Right kidney (tissue), 9 donors: ENCODE data around the gene IGSF1.

Experiments
- DNase-seq: peaks from one replicate; pipeline ENCODE4 v3.0.0-alpha.2; 2016
- long read RNA-seq, 8 donors: transcript quantifications; one replicate each; lab custom pipeline, GENCODE V29; 2026

The IGSF1 gene
- long read RNA-seq, donor 1, partial matches to known transcripts = 0 of 1 reads
- long read RNA-seq, donor 1, other reads (novel, unspliced or antisense) = 0 of 1 reads
- long read RNA-seq, donor 2, full-length matches to known transcripts = 5 of 5 reads
- long read RNA-seq, donor 2, partial matches to known transcripts = 0 of 5 reads
- long read RNA-seq, donor 2, other reads (novel, unspliced or antisense) = 0 of 5 reads
- long read RNA-seq, donor 3 = 0 reads
- long read RNA-seq, donor 4, partial matches to known transcripts = 0 of 3 reads
- long read RNA-seq, donor 4, other reads (novel, unspliced or antisense) = 0 of 3 reads
- long read RNA-seq, donor 5, full-length matches to known transcripts = 4 of 4 reads
- long read RNA-seq, donor 5, partial matches to known transcripts = 0 of 4 reads
- long read RNA-seq, donor 5, other reads (novel, unspliced or antisense) = 0 of 4 reads
- long read RNA-seq, donor 6, partial matches to known transcripts = 0 of 4 reads
- long read RNA-seq, donor 6, other reads (novel, unspliced or antisense) = 0 of 4 reads
- long read RNA-seq, donor 7, full-length matches to known transcripts = 8 of 8 reads
- long read RNA-seq, donor 7, partial matches to known transcripts = 0 of 8 reads
- long read RNA-seq, donor 7, other reads (novel, unspliced or antisense) = 0 of 8 reads
- long read RNA-seq, donor 8, full-length matches to known transcripts = 3 of 3 reads
- long read RNA-seq, donor 8, partial matches to known transcripts = 0 of 3 reads
- long read RNA-seq, donor 8, other reads (novel, unspliced or antisense) = 0 of 3 reads

- peak; percentile 31 for DNase-seq
These were observed at the start of gene IGSF1 for GRCh38 chrX:131288738-131289511. TSS of gene IGSF1 (minus strand) at chrX:131289306. CDS start at chrX:131286674, 2,632 bp downstream.

DNA sequence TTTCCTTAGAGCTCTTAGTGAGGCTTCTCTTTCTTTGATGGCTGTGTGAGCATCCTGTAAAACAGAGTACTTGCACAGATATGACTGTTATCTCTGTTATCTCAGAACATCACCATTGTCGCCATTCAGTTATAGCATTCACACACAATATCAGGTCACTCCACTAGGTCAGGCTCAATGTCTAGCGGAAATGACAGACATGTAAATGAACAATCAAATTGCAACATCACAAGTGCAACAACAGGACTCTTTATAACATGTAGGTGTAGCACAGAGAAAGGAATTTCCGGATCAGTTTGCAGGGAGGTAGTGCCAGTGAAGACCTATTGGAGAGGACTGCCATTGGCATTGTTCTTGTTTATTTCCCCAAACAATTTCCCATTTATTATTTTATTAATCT is 43.2 kb upstream of the IGSF1 start:
- no peak for DNase-seq

DNA sequence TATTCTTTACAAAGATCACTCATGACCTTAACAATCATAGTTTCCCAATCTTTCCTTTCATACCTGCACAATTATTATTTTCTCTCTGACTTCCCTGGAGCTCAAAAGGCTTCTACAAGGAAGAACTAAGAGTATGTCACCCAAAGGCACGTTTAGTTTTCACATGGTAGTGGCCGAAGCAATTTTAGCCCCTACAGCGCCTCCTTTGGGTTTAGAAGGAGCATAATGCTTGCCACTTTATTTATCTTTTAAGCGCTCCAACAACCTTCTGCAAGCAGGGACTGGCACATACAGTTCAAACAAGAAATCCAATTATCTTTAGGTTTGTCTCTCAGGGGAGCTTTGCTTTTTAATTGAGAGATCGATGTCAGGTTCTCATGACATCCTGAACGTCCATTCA is 42.0 kb upstream of the IGSF1 start:
- no peak for DNase-seq

- DNase-seq = no peak
These were observed 41.6 kb upstream of the IGSF1 start for GRCh38 chrX:131330735-131331134.

DNA sequence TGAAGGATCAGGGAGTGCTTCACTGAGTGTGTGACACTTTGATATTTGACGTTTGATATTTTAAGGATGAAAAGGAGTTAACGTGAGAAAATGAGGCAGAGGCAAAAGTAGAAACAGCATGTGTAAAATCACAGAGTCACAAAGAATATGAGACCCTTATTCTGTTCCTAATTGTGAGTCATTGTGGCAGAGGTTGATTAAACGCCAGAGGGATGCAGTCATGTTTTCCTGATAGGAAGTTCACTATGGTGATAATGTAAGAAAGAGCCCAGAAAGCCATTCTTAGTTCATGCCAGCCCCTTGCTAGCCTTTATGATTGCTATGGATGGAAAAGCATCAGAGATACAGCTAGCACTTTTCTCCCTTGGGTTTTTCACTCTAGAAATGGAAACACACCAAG is 33.5 kb upstream of the IGSF1 start:
- DNase-seq = no peak

- no peak for DNase-seq
These were observed 28.2 kb upstream of the IGSF1 start for GRCh38 chrX:131317326-131317725.

- DNase-seq = no peak
These were observed 27.2 kb upstream of the IGSF1 start for GRCh38 chrX:131316260-131316659.

GRCh38 chrX:131308980-131309379 is 19.9 kb upstream of the IGSF1 start:
- no peak for DNase-seq

DNA sequence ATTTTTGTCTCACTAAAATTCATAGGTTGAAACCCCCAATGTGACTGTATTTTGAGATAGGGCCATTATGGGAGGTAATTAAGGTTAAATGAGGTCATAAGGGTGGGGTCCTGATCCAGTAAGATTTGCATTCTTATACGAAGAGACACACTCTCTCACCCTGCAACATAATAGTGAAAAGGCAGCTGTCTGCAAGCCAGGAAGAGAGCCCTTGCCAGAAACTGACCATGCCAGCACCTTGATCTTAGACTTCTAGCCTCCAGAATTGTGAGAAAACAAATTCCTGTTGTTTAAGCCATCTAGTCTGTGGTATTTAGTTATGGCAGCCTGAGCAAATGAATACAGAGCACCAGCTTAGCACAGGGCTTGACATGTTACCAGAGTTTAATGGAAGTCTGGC is 17.5 kb upstream of the IGSF1 start:
- DNase-seq = no peak

DNA sequence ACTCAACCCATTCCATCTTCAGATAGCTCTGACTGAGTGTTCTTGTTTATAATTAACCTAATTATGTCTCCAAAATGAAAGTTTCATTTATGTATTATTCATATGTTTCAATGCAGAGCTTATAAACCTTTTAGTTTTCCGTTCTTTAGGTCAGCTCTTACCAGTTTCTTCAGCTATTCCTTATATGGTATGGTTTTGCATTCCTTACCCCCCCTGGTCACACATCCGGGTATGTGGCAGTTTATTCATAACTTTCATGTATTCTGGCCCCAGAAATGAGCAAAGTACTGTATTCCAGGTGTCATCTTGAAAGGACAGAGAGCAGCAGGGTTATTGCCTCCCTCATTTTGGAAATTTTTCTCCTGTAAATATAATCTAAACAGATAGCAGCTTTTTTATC is 16.8 kb upstream of the IGSF1 start:
- DNase-seq = no peak

DNA sequence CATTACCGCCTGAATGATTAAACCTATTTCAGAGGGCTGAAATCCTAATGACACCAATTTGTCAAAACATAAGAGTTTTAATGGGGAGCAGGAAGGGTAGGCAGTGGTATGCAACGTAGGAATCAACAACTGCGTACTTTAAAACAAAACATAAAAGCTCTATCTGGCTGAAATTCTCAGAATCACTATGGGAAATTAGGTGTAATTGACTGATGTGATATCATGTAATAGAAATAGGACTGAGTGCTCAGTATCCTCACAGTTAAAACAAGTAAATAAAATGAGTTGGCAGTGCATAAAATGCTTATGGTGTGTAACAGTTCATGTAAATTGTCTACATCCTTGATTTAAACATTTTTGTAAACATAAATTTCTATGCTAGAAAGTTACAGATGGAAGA is 13.6 kb upstream of the IGSF1 start:
- no peak for DNase-seq

DNA sequence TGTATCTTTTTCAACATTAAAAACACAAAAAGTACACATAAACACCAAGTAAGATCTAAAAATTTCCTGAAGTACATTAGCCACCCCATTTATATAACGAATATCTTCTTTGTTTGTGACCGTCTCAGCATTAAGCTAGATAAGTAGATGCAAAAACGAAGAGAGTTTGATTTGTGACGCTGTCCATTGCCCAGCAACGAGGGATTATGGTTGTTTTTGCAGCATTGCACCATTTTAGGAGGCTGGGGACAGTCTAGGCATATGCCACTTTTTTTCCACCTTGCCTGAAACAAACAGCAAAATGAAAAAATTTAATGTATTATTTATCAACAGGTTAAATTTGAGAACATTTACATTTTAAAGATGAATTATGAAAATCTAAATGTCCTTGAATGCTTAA is 12.0 kb upstream of the IGSF1 start:
- no peak for DNase-seq

- DNase-seq = no peak
These were observed 9.7 kb upstream of the IGSF1 start for GRCh38 chrX:131298846-131299245.

DNA sequence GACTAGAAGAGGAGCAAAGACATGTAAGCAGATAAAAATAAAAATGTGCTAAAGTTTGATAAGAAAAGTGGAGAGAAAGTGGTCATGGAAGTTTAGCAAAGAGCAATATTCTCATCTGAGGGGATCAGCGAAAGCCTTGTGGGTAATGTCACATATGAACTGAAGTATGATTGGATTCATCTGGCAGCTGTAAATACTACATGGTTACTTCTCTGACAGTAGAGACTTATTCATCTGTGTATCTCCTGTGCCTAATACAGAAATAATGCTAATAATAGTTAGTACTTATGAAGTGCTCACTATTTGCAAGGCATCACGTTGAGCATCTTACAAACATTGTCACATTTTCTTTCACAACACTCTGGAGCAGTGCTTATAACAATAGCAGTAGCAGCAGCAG is 8.9 kb upstream of the IGSF1 start:
- DNase-seq = no peak

DNA sequence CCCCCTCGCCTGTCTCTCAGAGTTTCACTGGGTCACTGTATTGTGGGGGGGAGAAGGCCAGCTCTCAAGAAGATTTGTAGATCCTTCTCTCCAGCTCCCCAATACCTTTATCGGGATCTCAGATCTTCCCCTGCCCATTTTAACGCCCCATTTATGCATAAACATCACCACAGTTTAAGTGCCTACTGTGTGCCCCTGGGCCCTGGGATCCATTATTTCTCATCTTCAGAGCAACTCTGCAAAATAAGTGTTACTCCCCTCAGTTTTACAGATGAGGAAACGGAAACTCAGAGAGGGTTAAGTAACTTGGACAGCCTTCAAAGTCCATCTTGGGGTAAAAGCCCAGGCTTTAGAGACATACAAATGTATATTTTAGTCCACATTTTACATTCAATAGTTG is 421 bp upstream of the IGSF1 start:
- DNase-seq = no peak

DNA sequence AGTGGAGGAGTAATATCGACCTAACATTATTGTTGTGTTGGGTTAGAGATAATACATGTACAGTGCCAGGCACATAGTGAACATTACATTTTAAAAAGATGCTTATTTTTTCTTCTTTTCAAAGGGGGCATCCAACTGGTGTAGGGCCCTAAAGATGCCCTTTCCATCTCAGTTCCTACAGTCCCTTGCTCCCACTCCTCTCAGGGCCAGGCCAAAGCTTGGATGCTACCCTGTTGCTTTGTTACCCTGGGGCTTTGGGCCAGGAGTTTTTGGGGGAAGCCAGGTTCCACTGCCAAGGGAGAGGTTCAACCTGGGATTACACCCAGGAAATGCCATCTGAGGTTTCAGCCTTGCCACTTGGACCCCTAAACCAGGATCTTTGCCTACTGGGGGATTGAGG is 918 bp downstream of the IGSF1 start:
- no peak for DNase-seq

- DNase-seq = no peak
These were observed 1.4 kb downstream of the IGSF1 start for GRCh38 chrX:131287560-131288179.

DNA sequence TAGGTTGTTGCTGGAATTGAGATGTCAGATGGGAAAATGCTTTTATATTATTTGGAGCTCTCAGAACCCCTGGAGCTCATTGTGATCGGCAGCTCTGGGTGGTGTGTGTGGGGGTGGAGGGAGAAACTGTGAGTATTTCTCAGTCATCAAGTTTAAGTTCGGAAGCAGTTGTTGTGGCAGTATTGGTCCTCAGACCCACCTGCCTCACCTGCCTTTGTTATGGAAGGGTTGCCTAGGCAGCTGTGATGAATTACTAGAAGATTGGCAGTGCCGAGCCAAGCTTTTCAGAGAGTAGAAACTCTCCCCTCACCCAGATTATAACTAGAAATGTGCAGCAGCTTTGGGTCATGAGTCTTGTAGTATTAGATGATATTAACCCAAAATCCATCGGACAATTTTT is 9.5 kb downstream of the IGSF1 start:
- DNase-seq = no peak

DNA sequence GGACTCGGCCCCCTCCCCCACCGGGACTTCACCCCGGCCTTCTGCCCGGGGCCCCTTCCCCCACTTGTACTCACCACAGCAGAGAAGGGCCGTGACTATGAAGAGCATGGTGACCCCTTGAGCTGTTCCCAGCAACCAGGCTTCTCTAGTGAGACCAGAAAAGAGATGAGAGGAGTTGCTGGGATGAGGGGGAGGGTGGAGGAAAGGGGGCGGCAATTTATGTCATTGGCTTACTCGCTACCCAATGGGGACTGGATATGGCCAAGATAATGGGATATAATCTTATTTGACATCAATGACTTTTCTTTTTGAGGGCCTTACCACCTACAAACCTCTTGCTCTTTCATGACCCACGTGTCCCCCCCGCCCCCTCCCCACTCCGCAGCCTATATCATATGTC is 9.9 kb downstream of the IGSF1 start:
- no peak for DNase-seq

GRCh38 chrX:131277543-131278136 is 11.5 kb downstream of the IGSF1 start:
- DNase-seq = no peak

DNA sequence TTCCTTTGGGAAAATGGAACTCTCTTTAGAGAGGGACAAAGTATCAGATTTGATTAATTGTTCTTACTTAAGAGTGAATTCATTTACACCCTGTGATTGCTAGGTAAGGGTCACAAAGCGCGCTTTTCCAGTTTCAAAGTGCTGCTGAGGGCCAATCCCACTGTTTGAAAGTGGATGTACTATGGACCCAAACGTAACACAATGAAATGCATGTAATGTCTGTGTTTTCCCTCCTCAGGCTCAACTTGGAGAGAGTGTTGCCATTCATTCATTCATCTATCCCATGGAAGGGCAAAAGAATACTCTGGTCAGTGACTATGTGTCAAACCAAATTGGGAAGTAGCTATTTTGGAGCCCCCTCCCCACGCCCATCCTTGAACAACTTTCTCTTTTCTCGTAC is 16.1 kb downstream of the IGSF1 start:
- DNase-seq = no peak

DNA sequence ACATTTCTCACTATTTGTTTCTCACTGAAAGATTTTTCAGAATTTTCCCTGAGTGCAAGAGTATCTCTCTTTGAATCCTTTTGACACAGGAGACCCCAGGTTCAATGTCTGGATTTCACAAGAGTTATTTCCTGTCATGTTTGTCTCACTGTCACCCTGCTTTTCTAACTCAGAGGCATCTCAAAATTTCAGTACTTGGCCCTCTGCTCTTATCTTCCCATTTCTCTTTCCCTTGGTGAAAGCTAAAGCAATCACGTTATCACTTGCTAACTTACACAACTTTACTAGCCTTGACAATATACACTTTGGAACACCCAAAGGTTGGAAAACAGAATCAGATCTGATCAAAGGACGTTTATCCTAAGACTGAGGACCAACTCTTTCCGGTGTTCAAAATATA is 17.3 kb downstream of the IGSF1 start:
- no peak for DNase-seq
